SHP77 treated with DMSO at 0.1 percent for 48 hours (cell line): ENCODE measurements around the gene CADPS.

ENCODE experiments used
- DNase-seq: peaks from one replicate; lab custom pipeline; 2025; lab: John Stamatoyannopoulos, UW

Gene CADPS

DNA sequence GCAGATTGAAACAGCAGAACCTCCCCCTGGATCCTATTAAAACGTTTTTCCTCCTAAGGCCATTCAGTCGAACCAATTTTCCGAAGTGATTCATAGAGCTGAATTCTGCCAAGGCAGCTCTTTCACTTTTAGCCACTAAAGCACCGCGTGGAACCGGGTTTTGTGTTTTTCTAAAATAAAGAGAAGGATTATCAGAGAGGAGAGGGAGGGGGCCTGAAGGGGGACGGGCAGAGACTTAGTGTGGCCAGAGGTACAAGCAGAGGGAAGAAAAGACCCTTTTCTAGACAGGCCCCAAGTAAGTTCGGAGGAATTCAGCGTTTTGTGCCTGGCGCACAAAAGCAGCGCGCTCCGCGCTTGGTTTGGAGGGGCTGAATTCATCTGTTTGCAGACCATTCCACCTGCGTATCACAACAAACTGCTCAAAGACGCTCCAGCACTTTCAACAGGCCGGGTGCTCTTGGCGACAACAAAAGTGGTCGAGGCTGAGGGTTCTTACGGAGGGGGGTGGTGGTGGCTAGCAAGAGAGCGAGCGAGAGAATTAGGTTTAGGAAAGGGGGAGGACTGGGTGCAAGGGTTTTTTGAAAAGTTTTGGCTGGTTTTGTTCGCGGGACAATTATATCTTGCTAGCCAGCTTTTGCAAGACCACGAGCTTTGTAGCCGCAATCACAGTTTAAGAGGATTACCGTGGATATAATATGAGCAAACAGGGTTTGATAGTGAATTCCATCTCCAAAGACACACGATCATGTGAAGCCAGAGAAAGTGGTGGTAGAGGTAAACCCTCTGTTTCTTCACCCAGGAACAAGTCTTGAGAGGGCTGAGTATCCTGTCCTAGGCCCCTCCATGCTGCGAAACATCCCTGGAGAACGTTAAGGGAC is 500.6 kb downstream of the CADPS start:
- DNase-seq = no peak

DNA sequence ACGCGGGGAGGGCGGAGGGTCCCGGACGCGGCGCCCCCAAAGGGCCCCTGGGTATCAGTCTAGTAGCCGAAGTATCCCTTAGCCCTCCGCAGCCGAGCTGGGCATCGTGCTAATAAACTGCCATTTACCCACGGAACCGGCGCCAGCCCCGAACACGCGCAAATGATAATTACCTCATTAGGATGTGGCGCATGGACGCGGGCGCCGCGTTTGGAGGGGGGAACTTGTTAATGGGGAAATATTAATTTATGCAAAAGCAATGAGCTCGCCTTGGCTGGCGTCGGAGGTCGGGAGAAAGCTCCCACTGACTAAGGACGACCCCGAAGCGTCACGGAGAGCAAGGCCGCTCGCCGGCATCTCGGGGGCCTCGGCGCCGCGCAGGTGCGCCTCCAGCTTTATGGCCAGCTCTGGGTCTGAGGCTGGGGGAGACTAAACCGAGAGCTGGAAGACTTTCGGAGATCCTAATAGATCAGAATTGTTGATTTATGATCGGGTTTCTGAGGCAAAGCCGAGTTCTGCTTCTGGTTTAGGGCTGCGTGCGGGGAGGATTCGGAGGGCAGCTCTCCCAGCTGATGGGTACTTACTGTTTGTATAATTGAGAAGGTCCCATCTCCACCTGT is 501.4 kb downstream of the CADPS start:
- DNase-seq = no peak

DNA sequence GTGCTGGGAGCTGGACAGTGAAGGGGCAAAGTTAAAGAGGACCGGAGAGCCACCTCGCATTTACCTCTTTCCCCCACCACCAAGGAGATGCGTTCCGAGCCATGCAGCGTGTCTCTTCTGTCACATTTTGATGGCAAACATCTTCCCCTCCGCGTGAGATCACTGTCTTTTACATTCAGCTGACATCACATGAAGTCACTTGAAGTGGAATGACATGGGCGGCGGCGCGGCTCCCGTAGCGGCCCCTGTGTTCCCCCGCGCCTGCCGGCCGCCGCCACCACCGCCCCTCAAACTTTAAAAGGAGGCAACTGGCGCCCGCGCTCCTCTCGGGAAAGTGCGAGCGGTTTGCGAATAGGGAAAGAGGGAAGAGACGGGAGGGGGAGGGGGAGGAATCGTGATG is 502.0 kb downstream of the CADPS start, which contains the start of gene FEZF2:
Gene FEZF2, minus strand, starts transcription at position 336 of the 400 bp plus-strand sequence. CDS start 682 bp downstream, outside the sequence.
- DNase-seq = no peak

DNA sequence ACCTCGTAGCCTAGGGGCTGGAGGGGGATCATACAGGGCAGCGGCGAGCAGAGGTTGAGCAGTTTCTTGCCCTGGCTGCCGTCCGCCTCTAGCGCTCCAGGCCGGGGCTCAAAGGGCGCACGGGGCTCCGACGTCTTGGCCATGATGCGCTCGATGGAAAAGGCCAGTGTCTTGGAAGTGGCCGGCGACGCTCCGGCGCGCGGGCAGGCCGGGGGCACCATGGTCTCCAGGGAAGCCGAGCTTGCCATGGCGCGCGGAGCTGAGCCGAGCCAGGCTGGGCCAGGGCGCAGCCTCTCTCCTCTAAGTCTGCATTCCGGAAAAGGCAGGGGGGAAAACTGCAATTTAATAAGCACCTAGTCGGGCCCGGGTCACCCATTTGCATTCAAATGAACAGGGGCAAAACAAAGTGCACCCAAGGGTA is 502.6 kb downstream of the CADPS start:
- no peak for DNase-seq

DNA sequence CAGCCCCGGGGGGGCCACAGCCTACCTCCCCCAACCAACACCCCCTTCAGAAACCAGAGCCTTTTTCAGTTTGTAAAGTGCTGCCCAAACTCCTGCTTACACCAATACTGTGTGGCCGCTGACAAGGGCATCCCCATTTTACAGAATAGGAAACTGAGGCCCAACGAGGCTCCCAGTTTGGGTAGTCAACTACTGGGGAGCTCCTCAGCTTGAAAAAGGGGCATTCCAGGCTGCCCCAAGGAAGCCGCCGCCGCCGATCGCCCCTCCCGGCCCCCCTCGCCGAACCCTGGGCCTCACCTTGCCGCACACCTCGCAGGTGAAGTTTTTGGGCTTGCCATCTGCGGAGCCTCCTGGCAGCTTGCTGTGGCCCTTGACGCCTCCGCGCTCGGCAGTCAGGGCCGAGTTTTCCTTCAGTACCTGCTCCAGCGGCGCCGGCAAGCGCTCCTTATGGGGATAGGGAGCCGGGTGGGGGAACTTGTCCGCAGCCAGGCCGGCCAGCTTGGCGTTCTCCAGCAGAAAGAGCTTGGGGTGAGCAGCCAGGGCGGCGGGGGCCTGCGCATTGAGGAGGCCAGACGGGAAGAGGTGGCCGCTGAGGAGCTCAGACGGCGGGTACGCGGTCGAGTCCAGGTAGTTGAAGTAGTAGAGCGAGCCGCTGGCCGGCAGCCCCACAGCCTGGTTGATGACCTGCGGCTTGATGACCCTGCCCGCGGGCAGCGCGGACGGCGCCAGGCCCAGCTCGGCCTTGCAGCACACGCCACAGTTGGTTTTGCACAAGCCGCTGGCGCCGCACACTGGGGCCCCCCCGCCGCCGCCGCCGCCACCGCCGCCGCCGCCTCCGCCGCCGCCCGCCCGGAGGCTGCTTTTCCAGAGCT is 503.3 kb downstream of the CADPS start:
- DNase-seq = no peak

DNA sequence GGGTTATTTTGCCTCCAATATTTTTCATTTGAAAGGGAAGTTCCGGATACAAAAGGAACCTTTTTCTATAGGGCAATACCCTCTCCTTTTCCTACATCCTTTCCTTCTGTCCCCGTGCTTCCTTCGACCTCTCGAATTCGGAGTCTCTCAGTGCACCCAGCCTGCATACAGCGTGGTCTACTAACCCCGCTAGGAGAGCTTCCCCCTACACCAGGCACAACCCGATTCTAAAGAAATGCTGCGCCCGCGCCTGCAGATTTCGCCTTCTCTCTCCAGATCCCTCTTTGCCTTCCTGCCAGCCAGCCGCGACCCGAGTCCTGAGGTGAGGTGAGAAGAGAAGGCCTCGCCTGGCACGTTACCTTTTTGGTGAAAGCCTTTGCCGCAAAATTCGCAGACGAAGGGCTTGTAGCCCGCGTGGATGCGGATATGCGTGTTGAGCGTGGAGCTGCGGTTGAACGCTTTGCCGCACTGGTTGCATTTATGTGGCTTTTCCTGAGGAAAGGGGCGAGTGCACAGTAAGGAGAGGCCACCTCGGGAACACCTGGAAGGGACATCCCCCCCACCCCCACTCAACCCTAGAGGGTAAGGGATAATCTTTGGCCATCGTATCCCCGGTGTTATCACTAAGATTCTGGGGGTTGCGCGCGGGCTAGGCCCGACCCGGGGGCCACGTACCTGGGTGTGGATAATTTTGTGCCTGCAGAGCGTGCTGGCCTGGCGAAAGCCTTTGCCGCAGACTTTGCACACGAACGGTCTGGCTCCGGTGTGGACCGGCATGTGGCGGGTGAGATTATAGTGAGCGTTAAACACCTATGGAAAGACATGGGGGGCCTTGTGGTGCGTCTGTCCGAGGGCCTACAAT is 504.1 kb downstream of the CADPS start:
- no peak for DNase-seq

DNA sequence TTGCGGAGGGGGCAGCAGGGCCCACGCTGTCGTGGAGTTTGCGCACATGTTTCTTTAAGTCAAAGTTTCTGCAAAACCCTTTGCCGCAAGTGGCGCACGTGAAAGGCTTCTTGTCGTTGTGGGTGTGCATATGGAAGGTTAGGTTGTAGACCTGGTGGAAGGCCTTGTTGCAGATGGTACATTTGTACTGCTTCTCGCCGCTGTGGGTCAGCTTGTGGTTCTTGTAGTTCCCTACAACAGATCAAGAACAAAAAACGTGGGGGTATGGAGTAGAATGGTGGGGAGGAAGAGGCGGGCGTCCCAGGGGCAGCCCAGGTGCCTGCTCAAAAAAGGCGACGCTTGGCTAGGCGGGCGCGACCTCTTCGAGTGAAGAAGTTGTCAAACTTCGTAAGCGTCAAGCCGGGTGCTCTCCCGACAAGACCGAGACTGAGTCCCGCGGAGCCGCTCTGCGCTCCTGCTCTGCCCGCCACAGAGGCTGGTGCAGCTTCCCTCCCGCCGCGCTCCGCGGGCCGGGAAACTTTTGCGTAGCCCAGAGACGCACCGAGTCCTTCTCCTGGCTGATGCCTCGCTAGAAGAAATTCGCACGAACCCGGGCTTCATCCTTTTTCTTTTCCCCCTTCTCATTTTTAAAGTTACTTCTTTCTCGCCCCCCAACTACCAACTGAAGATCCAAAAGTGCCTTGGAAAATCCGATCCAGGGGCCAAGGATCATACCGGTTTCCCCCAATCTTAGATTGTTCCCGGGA is 504.9 kb downstream of the CADPS start:
- no peak for DNase-seq

DNA sequence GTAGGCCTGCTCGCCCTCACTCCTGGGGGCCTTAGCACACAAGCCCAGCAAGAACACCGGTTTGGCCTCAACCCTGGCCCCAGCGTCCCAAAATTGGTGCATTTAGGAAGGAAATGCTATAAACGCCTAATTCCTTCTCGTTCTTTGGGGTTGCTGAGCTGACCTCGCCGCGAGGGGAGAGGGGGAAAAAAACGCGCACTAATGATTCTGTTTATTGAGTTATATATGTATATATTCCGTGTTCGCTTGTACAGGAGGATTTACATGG is 505.8 kb downstream of the CADPS start:
- DNase-seq = no peak

DNA sequence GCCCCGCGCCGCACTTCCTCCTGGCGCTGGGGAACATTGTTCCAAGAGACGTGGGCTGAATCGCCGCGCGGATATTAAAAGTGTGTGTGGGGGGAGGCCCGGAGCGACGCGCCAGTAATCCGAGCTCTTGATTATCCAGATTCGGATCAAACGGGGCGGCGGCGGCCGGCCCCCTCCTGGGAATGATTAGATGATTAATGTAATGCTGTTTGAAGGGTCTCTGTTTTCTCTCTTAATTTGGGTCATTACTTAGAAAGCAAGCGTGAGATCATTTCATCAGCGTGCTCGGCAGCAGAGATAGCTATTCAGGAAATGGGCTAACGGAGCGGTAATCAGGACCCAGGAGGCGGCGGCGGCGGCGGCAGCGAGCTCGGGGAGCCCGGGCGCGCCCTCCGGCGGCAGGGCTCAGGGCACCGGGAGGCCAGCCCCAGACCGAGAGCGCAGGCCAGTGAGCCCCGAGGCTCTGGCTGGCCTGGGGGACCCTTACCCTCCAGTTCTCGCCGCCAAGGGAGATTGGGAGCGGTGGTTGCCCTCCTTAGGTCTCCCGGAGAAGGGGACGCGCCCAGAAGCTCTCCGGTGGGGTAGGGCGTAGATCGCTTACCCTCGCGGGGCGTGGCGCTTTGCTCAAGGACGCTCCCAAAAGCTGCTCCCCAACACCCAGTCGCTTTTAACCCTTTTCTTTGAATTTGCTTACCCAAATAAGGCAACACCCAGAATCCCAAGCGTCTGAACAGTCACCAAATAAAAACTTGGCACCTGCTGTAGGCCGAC is 506.3 kb downstream of the CADPS start:
- DNase-seq = no peak

DNA sequence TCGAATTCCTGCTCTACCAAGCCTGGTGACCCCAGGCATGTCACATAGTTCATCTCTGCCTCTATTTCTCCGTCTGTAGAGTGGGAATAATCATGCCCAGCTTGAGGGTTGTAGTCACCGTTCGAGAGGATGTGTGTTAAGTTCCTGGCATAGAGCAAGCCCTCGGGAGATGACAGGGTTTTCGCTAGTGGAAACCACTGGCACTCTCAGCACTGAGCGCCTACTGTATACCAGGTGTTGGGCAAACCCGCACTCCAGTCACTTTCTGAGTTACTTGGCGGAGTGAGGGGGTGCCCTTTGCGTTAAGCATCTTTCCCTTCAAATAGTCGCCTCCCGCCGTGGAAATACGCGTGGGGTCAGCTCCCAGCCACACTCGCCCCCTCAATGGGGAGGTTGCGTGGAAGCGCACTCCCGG is 506.9 kb downstream of the CADPS start:
- no peak for DNase-seq

DNA sequence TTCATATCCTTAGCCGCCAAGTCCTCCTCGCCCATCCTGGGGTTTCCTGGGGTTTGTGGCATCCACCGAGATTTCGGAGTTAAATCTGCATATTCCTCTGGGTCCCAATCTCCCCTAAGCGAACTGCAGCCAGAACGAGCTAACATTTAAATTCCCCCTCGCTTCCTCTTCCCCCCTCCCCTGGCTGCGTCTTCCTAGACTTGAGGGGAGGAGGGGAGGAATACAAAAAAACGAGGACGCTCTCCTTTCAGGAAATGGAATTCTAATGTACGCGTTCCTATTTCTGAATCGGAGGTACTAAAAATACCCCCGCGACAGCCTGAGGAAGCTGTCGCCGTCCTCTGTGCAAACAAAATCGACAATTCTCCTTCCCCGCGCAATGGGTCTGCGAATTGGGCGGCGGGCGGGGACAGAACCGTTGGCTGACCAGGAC is 507.4 kb downstream of the CADPS start:
- DNase-seq = no peak

DNA sequence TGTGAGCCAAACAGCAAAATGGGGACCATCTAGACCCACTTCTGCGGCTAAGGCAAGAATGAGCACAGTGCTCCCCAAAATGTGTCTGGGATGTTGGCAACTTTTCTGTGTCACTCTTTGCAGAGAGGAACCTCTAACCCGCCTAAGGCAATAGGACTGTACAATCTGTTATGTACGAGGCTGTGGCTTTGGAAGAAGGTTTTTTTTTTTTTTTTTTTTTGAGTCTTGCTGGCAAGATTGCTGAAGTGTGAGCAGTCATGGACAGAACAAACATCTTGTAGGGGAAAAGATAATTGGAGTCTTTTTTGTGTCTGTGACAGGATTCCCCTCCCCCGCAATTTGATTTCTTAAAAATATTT is 509.1 kb downstream of the CADPS start:
- DNase-seq = no peak

DNA sequence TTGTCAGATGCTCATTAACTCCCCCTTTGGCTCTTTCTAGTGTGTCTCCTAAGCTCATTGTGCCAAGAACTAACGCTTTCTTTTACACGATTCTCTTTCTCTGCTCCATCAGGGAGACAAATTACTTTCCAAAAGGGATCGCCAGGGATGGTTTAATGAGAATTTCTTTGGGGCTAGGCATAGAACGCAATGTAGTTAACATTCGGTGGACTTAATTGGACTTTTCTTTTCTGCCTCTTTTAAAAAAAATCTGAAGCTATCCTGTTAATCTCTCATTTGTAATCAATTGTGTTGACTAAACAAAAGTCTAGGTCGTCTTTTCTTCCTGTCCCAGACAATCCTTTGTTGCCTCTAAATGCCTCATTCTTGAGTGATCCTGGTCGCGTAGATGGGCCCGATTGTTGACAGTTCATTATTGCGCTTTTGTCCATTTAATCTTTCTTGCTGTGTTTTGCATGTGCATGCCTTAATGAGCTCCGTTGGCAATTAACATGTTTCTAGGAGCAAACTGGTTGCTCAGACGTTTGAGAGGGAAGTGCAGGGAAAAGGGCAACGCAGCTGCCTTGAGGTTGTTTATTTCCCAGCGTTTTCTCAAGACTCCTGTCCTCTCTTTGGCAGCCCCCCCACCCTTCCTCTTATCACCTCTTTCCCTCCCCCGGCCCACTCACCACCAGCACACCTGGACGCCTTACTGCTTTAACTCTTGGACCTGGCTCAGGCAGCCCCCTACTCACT is 509.7 kb downstream of the CADPS start:
- DNase-seq = no peak

DNA sequence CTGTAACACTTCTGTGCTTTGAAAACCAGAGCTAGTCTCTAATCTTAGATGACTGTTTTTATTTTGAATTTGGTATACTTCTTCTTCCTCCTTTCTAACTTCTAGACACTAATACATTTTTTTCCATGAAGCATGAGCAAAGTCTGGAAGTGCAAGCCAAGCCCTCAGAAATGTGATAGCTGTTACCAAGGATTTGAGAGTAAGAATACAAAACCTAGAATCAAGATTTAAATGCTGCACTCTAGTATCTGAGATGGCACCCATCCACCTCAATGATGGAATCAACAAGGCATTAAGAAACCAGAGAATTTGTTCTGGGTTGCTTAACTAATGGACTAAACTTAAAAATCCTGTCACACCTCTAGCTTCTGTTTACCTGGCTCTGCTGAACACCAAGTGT is 511.0 kb downstream of the CADPS start:
- DNase-seq = no peak

DNA sequence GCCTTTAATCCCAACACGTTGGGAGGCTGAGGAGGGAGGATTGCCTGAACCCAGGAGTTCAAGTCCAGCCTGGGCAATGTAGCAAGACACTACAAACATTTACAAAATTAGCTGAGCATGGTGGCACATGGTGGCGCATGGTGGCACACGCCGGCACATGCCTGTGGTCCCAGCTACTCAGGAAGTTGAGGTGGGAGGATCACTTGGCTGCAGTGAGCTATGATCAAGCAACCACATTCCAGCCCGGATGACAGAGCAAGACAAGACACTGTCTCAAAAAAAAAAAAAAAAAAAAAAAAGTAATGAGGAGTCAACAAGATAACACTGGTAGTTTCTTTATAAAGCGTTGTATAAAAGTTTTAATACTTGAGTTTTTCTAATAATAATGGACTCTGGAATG is 511.9 kb downstream of the CADPS start:
- DNase-seq = no peak

DNA sequence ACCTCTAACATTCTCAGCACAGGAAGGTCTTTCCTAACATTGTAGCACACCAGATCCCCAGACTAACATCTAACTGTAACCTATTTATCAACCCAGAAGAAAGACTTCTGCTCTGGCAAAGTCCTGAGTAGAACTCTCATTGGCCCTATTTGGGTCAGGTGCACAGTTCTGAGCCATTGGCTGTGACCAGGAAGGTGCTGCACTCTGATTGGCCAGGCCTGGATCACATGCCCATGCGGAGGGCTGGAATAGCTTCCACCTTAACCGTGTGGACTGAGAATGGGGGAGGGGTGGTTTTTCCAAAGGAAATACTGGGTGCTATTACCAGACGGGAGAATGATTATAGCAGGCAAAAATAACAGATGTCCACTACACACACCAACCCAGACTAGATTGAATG is 513.4 kb downstream of the CADPS start:
- DNase-seq = no peak

DNA sequence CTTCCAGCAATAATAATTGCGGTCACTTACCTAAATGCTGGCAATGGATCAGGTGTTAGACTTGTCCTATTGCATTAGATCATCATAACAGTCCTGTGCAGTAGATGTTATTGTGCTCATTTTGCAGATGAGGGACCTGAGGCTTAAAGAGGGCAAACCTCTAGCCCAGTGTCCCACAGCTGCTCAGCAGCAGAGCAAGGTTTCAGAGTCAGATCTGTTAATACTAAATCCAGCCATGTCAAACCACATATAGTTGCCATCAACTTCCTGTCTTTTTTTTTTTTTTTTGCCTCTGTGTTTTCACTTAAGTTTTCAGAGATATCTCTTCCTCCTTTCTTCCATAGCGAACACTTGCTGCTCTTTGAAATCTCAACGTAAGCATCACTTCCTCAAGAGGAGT is 514.0 kb downstream of the CADPS start:
- DNase-seq = no peak

DNA sequence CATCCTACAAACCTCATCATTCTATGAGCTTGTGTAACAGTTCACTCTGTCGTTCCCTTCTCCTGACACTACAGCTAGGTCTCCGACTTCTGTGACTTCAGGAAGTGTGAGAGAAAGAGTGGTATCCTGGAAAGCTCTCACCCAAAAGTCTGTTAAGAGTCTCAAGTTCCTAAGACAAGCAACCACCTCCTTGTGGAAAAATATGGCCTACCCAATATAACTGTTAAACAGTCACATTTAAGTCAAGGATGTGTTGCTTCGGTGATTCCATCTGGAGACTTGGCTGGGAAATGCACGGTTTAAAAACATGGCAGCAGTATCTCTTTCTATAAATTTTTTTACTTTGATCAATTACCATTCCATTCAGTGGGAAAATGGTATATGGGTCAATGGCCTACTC is 515.7 kb downstream of the CADPS start:
- no peak for DNase-seq

DNA sequence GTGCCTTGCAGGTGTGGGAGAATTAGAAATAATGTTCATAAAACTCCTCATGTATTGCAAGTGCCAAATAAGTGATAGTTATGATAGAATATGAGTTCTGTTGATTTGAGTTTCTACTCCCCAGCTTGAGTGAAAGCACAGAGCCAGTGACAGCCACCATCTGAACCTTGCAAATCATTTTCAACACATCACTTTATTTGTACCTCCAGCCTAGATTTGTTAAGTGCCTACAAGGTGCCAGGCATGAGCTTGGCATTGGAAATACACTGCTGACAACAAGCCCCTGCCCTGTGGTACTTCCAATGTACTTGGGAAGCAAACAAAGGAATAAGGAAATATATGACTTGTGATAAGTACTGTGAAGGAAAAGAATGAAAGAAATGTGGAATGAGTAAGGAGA is 518.9 kb downstream of the CADPS start:
- DNase-seq = no peak

DNA sequence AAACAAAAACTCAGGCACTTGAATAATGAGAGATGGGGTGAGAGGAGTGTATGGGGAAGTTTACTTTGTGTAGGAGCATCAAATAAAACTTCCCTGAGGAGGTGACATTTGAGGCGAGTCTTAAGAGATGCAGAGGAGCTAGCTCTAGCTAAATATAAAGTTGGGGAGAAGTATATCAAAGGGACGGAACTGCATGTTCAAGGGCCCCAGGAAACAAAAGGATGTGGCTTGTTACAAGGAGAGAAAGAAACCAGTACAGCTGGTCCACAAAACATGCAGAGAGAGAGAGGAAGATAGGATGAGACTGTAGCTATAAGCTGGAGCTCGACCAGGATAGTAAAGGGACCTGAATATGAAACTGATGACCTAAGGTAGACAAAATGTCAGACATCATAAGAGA is 519.5 kb downstream of the CADPS start:
- no peak for DNase-seq
